IMR-90 (cell line): ENCODE measurements around the gene EIF4A2. TPM values are rescaled to one million over a fixed set of nuclear protein-coding genes. Genes with fewer than 3 reads are reported as not detected.

ENCODE experiments used
- ATAC-seq: fragments of 200-7000 bp; cut with Tn5 transposase; 2 replicates; pipeline ENCODE4 v1.9.1; 2020; ENCODE audit warnings: low read depth, mild to moderate bottlenecking, moderate library complexity
- BruUV-seq: library from RNA; stranded (reverse); fragments of 400-500 nt; replicated peaks from 2 replicates; lab custom pipeline; 2021; lab: Mats Ljungman, UMichigan
- CTCF ChIA-PET: fragments of 300-600 bp; formaldehyde crosslinking; extraction: SDS; loops from one replicate; lab custom pipeline; 2021; ENCODE audit warnings: antibody characterized with exemption; lab: Yijun Ruan, JAX
- POLR2A ChIA-PET: fragments of 300-600 bp; sonication (Branson Sonifier 250); formaldehyde crosslinking; loops from one replicate; lab custom pipeline; 2022; ENCODE audit warnings: antibody characterized with exemption; ENCODE audit not compliant: unreplicated experiment; lab: Charles Lee
- DNase-seq: peaks from one replicate; pipeline ENCODE4 v3.0.0; 2013
- H2AFZ ChIP-seq: replicated peaks from 2 replicates; pipeline ENCODE3; 2013; ENCODE audit warnings: low read length, mild to moderate bottlenecking; ENCODE audit not compliant: poor library complexity
- H2AK5ac ChIP-seq: 2 replicates; pipeline ENCODE4 v1.6.1; 2013; ENCODE audit warnings: low read depth, low read length, inconsistent platforms
- H2AK9ac ChIP-seq: replicated peaks from 2 replicates; pipeline ENCODE3; 2013; ENCODE audit warnings: mild to moderate bottlenecking, low read depth, low read length, moderate library complexity; ENCODE audit not compliant: poor library complexity
- H2BK120ac ChIP-seq: 2 replicates; pipeline ENCODE4 v1.6.1; 2013; ENCODE audit warnings: low read depth, low read length, inconsistent platforms
- H2BK15ac ChIP-seq: 3 replicates; pipeline ENCODE4 v1.6.1; 2013; ENCODE audit warnings: low read depth, low read length, inconsistent platforms
- H2BK20ac ChIP-seq: 2 replicates; pipeline ENCODE4 v1.6.1; 2013; ENCODE audit warnings: low read depth, mild to moderate bottlenecking, inconsistent platforms, low read length, moderate library complexity
- H2BK5ac ChIP-seq: 2 replicates; pipeline ENCODE4 v1.6.1; 2013; ENCODE audit warnings: mild to moderate bottlenecking, low read depth, low read length, inconsistent platforms; ENCODE audit not compliant: poor library complexity, severe bottlenecking
- H3K14ac ChIP-seq: replicated peaks from 2 replicates; pipeline ENCODE4 v1.6.1; 2013; ENCODE audit warnings: low read depth, low read length, inconsistent platforms
- H3K18ac ChIP-seq: 2 replicates; pipeline ENCODE4 v1.6.1; 2013; ENCODE audit warnings: low read depth, low read length, control low read depth
- H3K23ac ChIP-seq: 2 replicates; pipeline ENCODE4 v1.6.1; 2013; ENCODE audit warnings: low read depth, low read length, inconsistent platforms
- H3K27ac ChIP-seq: 2 replicates; pipeline ENCODE4 v1.5.1; 2013; ENCODE audit warnings: mild to moderate bottlenecking, control low read depth, low read length; ENCODE audit not compliant: insufficient read depth
- H3K27me3 ChIP-seq: 2 replicates; pipeline ENCODE4 v1.6.1; 2013; ENCODE audit warnings: low read length; ENCODE audit not compliant: control insufficient read depth, insufficient read depth
- H3K36me3 ChIP-seq: 2 replicates; pipeline ENCODE4 v1.6.1; 2013; ENCODE audit warnings: low read length, mixed read lengths; ENCODE audit not compliant: control insufficient read depth, insufficient read depth
- H3K4ac ChIP-seq: 2 replicates; pipeline ENCODE4 v1.6.1; 2013; ENCODE audit warnings: low read depth, low read length, inconsistent platforms
- H3K4me1 ChIP-seq: 2 replicates; pipeline ENCODE4 v1.6.1; 2013; ENCODE audit warnings: low read length, mixed read lengths; ENCODE audit not compliant: control insufficient read depth, insufficient read depth
- H3K4me2 ChIP-seq: 2 replicates; pipeline ENCODE4 v1.6.1; 2013; ENCODE audit warnings: low read depth, mild to moderate bottlenecking, control low read depth, low read length, moderate library complexity
- H3K4me3 ChIP-seq: 2 replicates; pipeline ENCODE4 v1.5.1; 2013; ENCODE audit warnings: low read depth, mild to moderate bottlenecking, control low read depth, low read length, moderate library complexity; ENCODE audit not compliant: insufficient read depth
- H3K56ac ChIP-seq: 2 replicates; pipeline ENCODE4 v1.6.1; 2013; ENCODE audit warnings: low read length, inconsistent platforms; ENCODE audit not compliant: insufficient read depth; ENCODE audit errors: extremely low read depth
- H3K79me1 ChIP-seq, 2 experiments: 2 replicates each; pipeline ENCODE4 v1.6.1; 2013; ENCODE audit warnings: low read length in 2 of 2, inconsistent platforms in 1 of 2, low read depth in 1 of 2
- H3K9ac ChIP-seq: 2 replicates; pipeline ENCODE4 v1.6.1; 2013; ENCODE audit warnings: low read depth, low read length, control low read depth
- H3K9me1 ChIP-seq: 2 replicates; pipeline ENCODE4 v1.6.1; 2013; ENCODE audit warnings: low read length, inconsistent platforms; ENCODE audit not compliant: insufficient read depth
- H3K9me3 ChIP-seq: 2 replicates; pipeline ENCODE4 v1.6.1; 2013; ENCODE audit warnings: low read length; ENCODE audit not compliant: control insufficient read depth, insufficient read depth
- H4K20me1 ChIP-seq: 2 replicates; pipeline ENCODE4 v1.6.1; 2013; ENCODE audit warnings: low read length, inconsistent platforms; ENCODE audit not compliant: insufficient read depth
- H4K5ac ChIP-seq: 2 replicates; pipeline ENCODE4 v1.6.1; 2013; ENCODE audit warnings: mild to moderate bottlenecking, low read depth, low read length, control low read depth
- H4K8ac ChIP-seq, 2 experiments: 2 replicates each; pipeline ENCODE4 v1.6.1; 2013; ENCODE audit warnings: low read depth in 2 of 2, low read length in 2 of 2, control low read depth in 1 of 2, inconsistent platforms in 1 of 2
- H4K91ac ChIP-seq: 2 replicates; pipeline ENCODE4 v1.6.1; 2013; ENCODE audit warnings: low read depth, low read length, inconsistent platforms; ENCODE audit not compliant: insufficient read depth
- CHD1 ChIP-seq: IDR thresholded peaks from 2 replicates; pipeline ENCODE4 v1.6.1; 2012; ENCODE audit warnings: low read depth, low read length, improper control_type of control experiment
- ELK1 ChIP-seq: fragments of 150-350 bp; IDR thresholded peaks from 2 replicates; pipeline ENCODE4 v1.6.1; 2016; ENCODE audit warnings: low read depth, mild to moderate bottlenecking, low read length, moderate library complexity, borderline replicate concordance
- FOS ChIP-seq: fragments of 150-350 bp; IDR thresholded peaks from 2 replicates; pipeline ENCODE4 v1.6.1; 2016; ENCODE audit warnings: low read depth, low read length
- MAFK ChIP-seq: IDR thresholded peaks from 2 replicates; pipeline ENCODE4 v1.6.1; 2012; ENCODE audit warnings: low read depth, low read length, improper control_type of control experiment
- POLR2A ChIP-seq: IDR thresholded peaks from 2 replicates; pipeline ENCODE4 v1.6.1; 2012; ENCODE audit warnings: mild to moderate bottlenecking, low read depth, low read length
- RAD21 ChIP-seq: IDR thresholded peaks from 2 replicates; pipeline ENCODE4 v1.6.1; 2012; ENCODE audit warnings: low read length, improper control_type of control experiment
- USF2 ChIP-seq: fragments of 150-350 bp; IDR thresholded peaks from 2 replicates; pipeline ENCODE4 v1.6.1; 2017; ENCODE audit warnings: mild to moderate bottlenecking, antibody characterized with exemption, low read length, low read depth
- WGBS, 2 experiments: methylation state at CpG; one replicate each; pipeline versions ENCODE4 v1.1.5 to v1.1.7; 2013; ENCODE audit warnings: missing lambda C conversion rate in 2 of 2; ENCODE audit not compliant: insufficient read length in 1 of 2; ENCODE audit errors: extremely low coverage in 2 of 2; 5-methylcytosine and 5-hydroxymethylcytosine counted together
- dilution Hi-C: fragments of 300-500 bp; cut with HindIII; formaldehyde crosslinking; loops from one replicate; pipeline ENCODE4 v1.14.3; 2018; ENCODE audit warnings: low sequenced_read_pairs; ENCODE audit not compliant: unreplicated experiment
- in situ Hi-C: fragments of 300-500 bp; cut with MboI; formaldehyde crosslinking; loops from 3 replicates; pipeline ENCODE4 v1.14.3; 2019; ENCODE audit warnings: low sequenced_read_pairs, inconsistent platforms, mixed read lengths
- intact Hi-C: fragments of 100-400 bp; cut with micrococcal nuclease; formaldehyde crosslinking; loops from 2 replicates; pipeline ENCODE4 v1.10.0; 2022
- polyA plus RNA-seq, 3 experiments: library from polyadenylated mRNA; depleted of rRNA; stranded (reverse); fragments of >200 nt; gene quantifications; 2 replicates each; pipeline ENCODE4 v1.2.3, GENCODE V29; 2012; ENCODE audit warnings: low replicate concordance in 1 of 3
- total RNA-seq: library from RNA; depleted of rRNA; stranded (reverse); fragments of >200 nt; gene quantifications from 2 replicates; pipeline ENCODE4 v1.2.3, GENCODE V29; 2012

Gene EIF4A2
- total and polyA plus RNA-seq, 2 of the 4 experiments (the other 2 are of a cell fraction), result 310 to 320 TPM

- Histone ChIP-seq H3K9ac (no peak overlapping the region), H2BK15ac (no peak overlapping the region), H3K4me1 (no peaks in the 10 kb centered on the region), H3K23ac (no peak overlapping the region), H3K14ac (no peak overlapping the region), H2BK5ac (no peak overlapping the region), H3K18ac (no peak overlapping the region), H2AK5ac (no peak overlapping the region), H3K79me1 (peaks cover 3 to 8% of the 10 kb centered on the region in 2 experiments; a peak in 3 of 4 replicates), H3K56ac (no peak overlapping the region), H3K4me3 (no peak overlapping the region), H3K9me3 (no peaks in the 10 kb centered on the region), H2AFZ (no peak overlapping the region), H4K20me1 (no peaks in the 10 kb centered on the region), H3K9me1 (no peaks in the 10 kb centered on the region), H3K27ac (no peak overlapping the region), H4K8ac (no peak overlapping the region), H4K91ac (no peak overlapping the region), H2BK20ac (no peak overlapping the region), H3K27me3 (no peaks in the 10 kb centered on the region), H3K4me2 (no peak overlapping the region), H3K4ac (no peak overlapping the region), H2AK9ac (no peak overlapping the region), H4K5ac (no peak overlapping the region), H3K36me3 (peaks cover 6% of the 10 kb centered on the region; the same call in 1 of the 2 replicates), H2BK120ac (no peak overlapping the region)
- TF ChIP-seq POLR2A (no peak), RAD21 (no peak), USF2 (no peak), CHD1 (no peak), MAFK (no peak), ELK1 (no peak), FOS (no peak)
- intact Hi-C loops, result no loop called here
- in situ Hi-C loops, result no loop called here
- POLR2A ChIA-PET, result no interaction called here
- CTCF ChIA-PET, result interaction anchor here (0.9 to 1.1 kb wide), 2 partner anchors 58 to 183 kb away, joined by 3 read pairs; no protein-coding TSS in a partner anchor
- DNase-seq (no peak), ATAC-seq (no peak)
- BruUV-seq, result no TSS peak
- 80% methylated on average over 1 of the region's 3 CpGs; no CpG with 5 or more reads in 1 of the 2 experiments for WGBS, 2 experiments
- dilution Hi-C loops, result no loop called here
These were observed 15.0 kb downstream of the EIF4A2 start for GRCh38 chr3:186798239-186798874.
